ENCODE measurements around the gene LARGE1.

The LARGE1 gene

DNA sequence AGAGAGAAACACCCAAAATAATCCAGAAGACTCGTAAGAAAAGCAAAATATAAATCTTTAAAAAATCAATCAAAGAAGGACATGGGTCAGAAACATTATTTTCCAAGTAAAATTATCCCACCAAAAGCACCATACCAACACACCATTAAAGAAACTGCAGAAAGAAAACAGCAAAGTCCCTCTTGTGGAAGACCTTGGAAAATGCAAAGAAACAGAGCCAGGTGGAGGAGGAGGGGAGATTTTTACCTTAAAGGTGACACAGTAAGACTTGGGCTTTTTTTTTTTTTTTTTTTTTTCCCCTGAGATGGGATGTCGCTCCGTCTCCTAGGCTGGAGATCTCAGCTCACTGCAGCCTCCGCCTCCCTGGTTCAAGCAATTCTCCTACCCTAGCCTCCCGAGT is 123.8 kb downstream of the LARGE1 start:
- no peak overlapping the region for H3K27ac ChIP-seq
- TF ChIP-seq CTCF (IDR thresholded peaks at IDR 0.05) (no peak), ZFX (IDR thresholded peaks at IDR 0.05; ENCODE audit: borderline replicate concordance) (no peak)

DNA sequence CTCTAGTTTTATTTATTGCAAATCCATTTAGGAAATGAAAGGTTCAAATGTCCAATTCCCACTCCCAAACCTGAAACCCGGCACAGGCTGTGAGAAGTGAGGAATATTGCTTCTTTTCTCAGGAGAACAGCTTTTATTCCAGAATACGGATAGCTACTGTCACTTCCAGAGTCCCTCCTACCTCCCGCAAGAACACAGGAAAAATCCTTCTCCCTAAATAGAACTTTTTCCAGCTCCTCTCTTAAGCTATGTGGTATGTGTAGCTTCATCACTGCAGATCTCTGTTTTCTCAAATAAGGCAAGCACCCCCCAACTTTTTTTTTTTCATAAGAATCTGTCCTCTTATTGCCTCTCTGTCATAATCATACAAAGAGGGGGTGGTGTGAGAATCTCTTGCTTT is 126.8 kb downstream of the LARGE1 start:
- TF ChIP-seq ZFX (IDR thresholded peaks at IDR 0.05; ENCODE audit: borderline replicate concordance) (no peak), CTCF (IDR thresholded peaks at IDR 0.05) (no peak)
- H3K27ac ChIP-seq, result no peak overlapping the region

DNA sequence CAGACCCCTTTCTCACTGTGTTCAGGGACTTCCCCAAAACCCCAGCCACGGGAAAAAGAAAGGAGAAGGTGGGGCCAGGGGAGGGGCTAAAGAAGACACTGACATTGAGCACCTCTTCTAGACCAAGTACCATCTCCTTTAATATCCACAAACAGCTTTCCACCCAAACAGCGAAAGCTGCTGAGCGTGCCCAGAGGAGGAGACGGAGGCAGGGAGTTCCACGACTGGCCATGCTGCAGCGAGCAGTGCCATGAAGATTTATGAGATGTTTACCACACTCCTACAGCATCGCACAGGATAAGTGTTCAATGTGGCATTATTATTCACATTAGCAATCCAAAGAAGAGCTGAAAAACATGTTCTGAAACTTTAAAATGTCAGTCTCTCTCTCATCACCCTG is 127.4 kb downstream of the LARGE1 start:
- H3K27ac ChIP-seq, result no peak overlapping the region
- TF ChIP-seq CTCF (IDR thresholded peaks at IDR 0.05) (no peak), ZFX (IDR thresholded peaks at IDR 0.05; ENCODE audit: borderline replicate concordance) (no peak)

- TF ChIP-seq ZFX (IDR thresholded peaks at IDR 0.05; ENCODE audit: borderline replicate concordance) (no peak), CTCF (IDR thresholded peaks at IDR 0.05) (no peak)
- no peak overlapping the region for H3K27ac ChIP-seq
Observed at GRCh38 chr22:33789690-33790253, 130.5 kb downstream of the LARGE1 start.

GRCh38 chr22:33788927-33789326 is 131.3 kb downstream of the LARGE1 start:
- H3K27ac ChIP-seq, result no peak overlapping the region
- TF ChIP-seq CTCF (IDR thresholded peaks at IDR 0.05) (no peak), ZFX (IDR thresholded peaks at IDR 0.05; ENCODE audit: borderline replicate concordance) (no peak)

DNA sequence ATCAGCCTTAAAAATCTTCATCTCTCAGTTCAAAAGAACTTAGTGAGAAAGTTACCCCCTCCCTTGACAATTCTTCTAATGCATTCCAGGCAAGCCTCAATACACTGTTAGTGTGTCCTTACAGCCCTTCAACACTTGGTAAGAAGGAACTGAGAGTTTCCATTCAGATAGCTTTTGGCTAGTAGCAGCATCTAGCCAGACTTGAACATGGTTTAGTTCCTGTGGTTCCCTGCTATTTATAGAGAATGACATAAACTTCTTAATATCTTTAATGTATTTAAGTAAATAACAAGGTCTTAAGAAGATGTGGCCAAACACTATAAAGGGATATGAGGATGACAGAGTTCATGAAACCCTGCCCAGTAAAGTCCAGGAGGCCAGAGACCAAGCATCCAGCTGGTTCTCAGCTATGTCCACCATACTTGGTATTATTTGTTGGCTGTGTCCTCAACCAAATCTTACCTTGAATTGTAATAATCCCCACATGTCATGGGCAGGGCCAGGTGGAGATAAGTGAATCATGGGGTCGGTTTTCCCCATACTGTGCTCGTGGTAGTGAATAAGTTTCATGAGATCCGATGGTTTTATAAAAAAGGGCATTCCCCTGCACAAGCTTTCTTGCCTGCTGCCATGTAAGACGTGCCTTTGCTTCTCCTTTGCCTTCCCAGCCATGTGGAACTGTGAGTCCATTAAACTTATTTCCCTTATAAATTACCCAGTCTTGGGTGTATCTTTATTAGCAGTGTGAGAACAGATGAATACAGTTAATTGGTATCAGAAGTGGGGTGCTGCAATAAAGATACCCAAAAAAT is 132.4 kb downstream of the LARGE1 start:
- H3K27ac ChIP-seq, result no peak overlapping the region
- TF ChIP-seq ZFX (IDR thresholded peaks at IDR 0.05; ENCODE audit: borderline replicate concordance) (no peak), CTCF (IDR thresholded peaks at IDR 0.05) (no peak)

- H3K27ac ChIP-seq, result no peak overlapping the region
- TF ChIP-seq CTCF (IDR thresholded peaks at IDR 0.05) (no peak), ZFX (IDR thresholded peaks at IDR 0.05; ENCODE audit: borderline replicate concordance) (no peak)
Observed at GRCh38 chr22:33786149-33786548, 134.1 kb downstream of the LARGE1 start.
